ENCODE data around the gene ACSM4. TPM values are rescaled to one million over a fixed set of nuclear protein-coding genes. Genes with fewer than 3 reads are reported as not detected.

Gene ACSM4
- total and polyA plus RNA-seq, 2 of the 8 experiments (the other 6 are each of a cell fraction or from before 2014, with no cell fraction given): not detected

DNA sequence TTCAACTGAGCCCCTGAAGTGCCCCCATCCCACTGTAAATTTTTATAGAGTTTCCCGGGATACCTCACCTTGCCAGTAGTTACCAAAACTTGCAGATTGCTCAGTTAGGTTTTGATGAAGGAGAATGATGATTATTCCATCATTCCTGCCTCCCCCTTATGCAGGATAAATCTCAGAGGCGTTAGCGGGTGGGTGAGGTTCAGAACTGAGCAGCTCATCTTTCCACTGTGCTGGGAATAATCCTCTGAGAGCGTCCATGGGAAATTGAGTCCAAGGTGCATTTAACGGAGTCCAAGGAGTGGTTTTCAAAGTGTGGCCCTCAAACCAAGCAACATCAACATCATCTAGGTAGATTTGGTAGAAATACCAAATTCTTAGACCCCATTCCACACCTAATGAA is 18.7 kb downstream of the ACSM4 start:
- Histone ChIP-seq H4K91ac (replicated peaks; ENCODE audit: insufficient read length, low read length) (no peak overlapping the region), H2BK12ac (ENCODE audit: low read depth, low read length) (no peak overlapping the region), H2BK5ac (ENCODE audit: low read depth, low read length) (no peak overlapping the region), H3K9ac (replicated peaks in 1 of 4; ENCODE audit: extremely low read depth in 1 of 4, low read depth in 3 of 4, low read length in 3 of 4) (no peak overlapping the region), H3K56ac (replicated peaks; ENCODE audit: insufficient read length, low read depth, low read length) (no peak overlapping the region), H3K27ac (ENCODE audit: low read depth, low read length) (no peak overlapping the region), H2BK120ac (replicated peaks; ENCODE audit: low read depth, low read length) (no peak overlapping the region), H3K23me2 (ENCODE audit: low read depth, low read length) (no peaks in the 10 kb centered on the region), H2BK15ac (ENCODE audit: low read length) (no peak overlapping the region), H3K4me1 (replicated peaks in 1 of 4; ENCODE audit: control insufficient read depth in 3 of 4, insufficient read depth in 4 of 4, low read length in 3 of 4) (no peaks in the 10 kb centered on the region), H2AK5ac (ENCODE audit: low read depth, low read length) (no peak overlapping the region), H3K9me3 (ENCODE audit: insufficient read depth in 2 of 2, low read depth in 1 of 2, low read length in 1 of 2) (no peaks in the 10 kb centered on the region), H3K18ac (ENCODE audit: extremely low read depth, low read length) (no peak overlapping the region), H3K14ac (ENCODE audit: insufficient read length) (no peak overlapping the region), H4K20me1 (replicated peaks in 1 of 2; ENCODE audit: control insufficient read depth in 1 of 2, insufficient read depth in 2 of 2, low read length in 2 of 2) (no peaks in the 10 kb centered on the region), H3K79me1 (ENCODE audit: low read depth, low read length) (no peaks in the 10 kb centered on the region), H4K5ac (ENCODE audit: insufficient read length, low read depth, low read length) (no peak overlapping the region), H3K23ac (ENCODE audit: insufficient read length) (no peak overlapping the region), H2BK20ac (ENCODE audit: low read length) (no peak overlapping the region), H4K8ac (ENCODE audit: extremely low read depth, insufficient read depth, low read length) (no peak overlapping the region), H3K79me2 (ENCODE audit: control insufficient read depth in 1 of 2, insufficient read depth in 2 of 2, low read length in 2 of 2) (no peaks in the 10 kb centered on the region), H3K4me2 (ENCODE audit: insufficient read depth in 1 of 2, low read depth in 2 of 2, low read length in 2 of 2) (no peak overlapping the region), H3K27me3 (replicated peaks in 1 of 4; ENCODE audit: control insufficient read depth in 3 of 4, extremely low read depth in 1 of 4, insufficient read depth in 3 of 4, low read length in 3 of 4) (no peaks in the 10 kb centered on the region), H3K4me3 (ENCODE audit: extremely low read depth in 1 of 4, insufficient read depth in 2 of 4, low read depth in 3 of 4, low read length in 4 of 4) (no peak overlapping the region), H3K36me3 (ENCODE audit: control insufficient read depth in 2 of 4, insufficient read depth in 4 of 4, low read length in 3 of 4) (no peaks in the 10 kb centered on the region), H2AFZ (ENCODE audit: low read length) (no peak overlapping the region), H3K4ac (replicated peaks; ENCODE audit: insufficient read length, low read depth, low read length) (no peak overlapping the region)
- DNase-seq (ENCODE audit: low read depth in 1 of 2, low spot score in 2 of 2): no peak
- TF ChIP-seq, protein P1, sequence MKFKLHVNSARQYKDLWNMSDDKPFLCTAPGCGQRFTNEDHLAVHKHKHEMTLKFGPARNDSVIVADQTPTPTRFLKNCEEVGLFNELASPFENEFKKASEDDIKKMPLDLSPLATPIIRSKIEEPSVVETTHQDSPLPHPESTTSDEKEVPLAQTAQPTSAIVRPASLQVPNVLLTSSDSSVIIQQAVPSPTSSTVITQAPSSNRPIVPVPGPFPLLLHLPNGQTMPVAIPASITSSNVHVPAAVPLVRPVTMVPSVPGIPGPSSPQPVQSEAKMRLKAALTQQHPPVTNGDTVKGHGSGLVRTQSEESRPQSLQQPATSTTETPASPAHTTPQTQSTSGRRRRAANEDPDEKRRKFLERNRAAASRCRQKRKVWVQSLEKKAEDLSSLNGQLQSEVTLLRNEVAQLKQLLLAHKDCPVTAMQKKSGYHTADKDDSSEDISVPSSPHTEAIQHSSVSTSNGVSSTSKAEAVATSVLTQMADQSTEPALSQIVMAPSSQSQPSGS (IDR thresholded peaks at IDR 0.05; ENCODE audit: low read length): no peak
- TF ChIP-seq BACH1 (IDR thresholded peaks at IDR 0.05; ENCODE audit: low read length) (no peak), RNF2 (IDR thresholded peaks at IDR 0.05; ENCODE audit: borderline replicate concordance, low read depth, low read length, missing control alignments, poor library complexity, severe bottlenecking) (no peak)
- 88% methylated on average over 5 of the region's 5 CpGs; no CpG with 5 or more reads in 1 of the 2 experiments for WGBS, 2 experiments (ENCODE audit: extremely low coverage in 1 of 2, insufficient coverage in 1 of 2, insufficient read length in 1 of 2, insufficient replicate concordance in 2 of 2, low coverage in 1 of 2, low lambda C conversion rate in 2 of 2, missing lambda C conversion rate in 1 of 2)
- ChIA-PET CTCF (ENCODE audit: partially characterized antibody) (no interaction called here), POLR2A (ENCODE audit: partially characterized antibody) (interaction anchor here (0.6 kb wide), 1 partner anchor 480 kb away, joined by 3 read pairs; no protein-coding TSS in a partner anchor)
- no peak for FAIRE-seq

All from H1 (cell line).